PFSK-1 (cell line): ENCODE results near the gene CEP68.
A peak's percentile ranks its signal among the peaks of the same experiment; 100 is the strongest.

Experiments used
- FOXP2 ChIP-seq: optimal IDR thresholded peaks from 2 replicates; pipeline ENCODE3; 2011; ENCODE audit warnings: borderline replicate concordance, control low read depth, inconsistent platforms; ENCODE audit not compliant: insufficient read depth; ENCODE audit errors: extremely low read length, extremely low read depth
- POLR2AphosphoS5 ChIP-seq: IDR thresholded peaks from 2 replicates; pipeline ENCODE4 v1.6.1; 2012; ENCODE audit warnings: low read depth, mild to moderate bottlenecking, control low read depth, low read length, moderate library complexity
- SIN3A ChIP-seq: IDR thresholded peaks from 2 replicates; pipeline ENCODE4 v1.6.1; 2012; ENCODE audit warnings: mild to moderate bottlenecking, low read length, moderate library complexity, borderline replicate concordance; ENCODE audit not compliant: insufficient read depth
- TAF1 ChIP-seq: IDR thresholded peaks from 2 replicates; pipeline ENCODE4 v1.6.1; 2012; ENCODE audit warnings: low read length, control low read depth, borderline replicate concordance; ENCODE audit not compliant: insufficient read depth
- TF ChIP-seq, protein P1 (sequence below), 2 experiments: IDR thresholded peaks; 2 replicates each; pipeline versions ENCODE4 v1.6.1 to v1.8.0; 2011 to 2012; ENCODE audit warnings: low read depth in 2 of 2, low read length in 2 of 2, control low read depth in 1 of 2, inconsistent platforms in 1 of 2, mild to moderate bottlenecking in 1 of 2, moderate library complexity in 1 of 2; ENCODE audit not compliant: insufficient read depth in 1 of 2

The CEP68 gene

GRCh38 chr2:65075176-65075575 is 19.0 kb downstream of the CEP68 start:
- TF ChIP-seq POLR2AphosphoS5 (no peak), FOXP2 (no peak), TAF1 (no peak), SIN3A (no peak)
- TF ChIP-seq, protein P1, sequence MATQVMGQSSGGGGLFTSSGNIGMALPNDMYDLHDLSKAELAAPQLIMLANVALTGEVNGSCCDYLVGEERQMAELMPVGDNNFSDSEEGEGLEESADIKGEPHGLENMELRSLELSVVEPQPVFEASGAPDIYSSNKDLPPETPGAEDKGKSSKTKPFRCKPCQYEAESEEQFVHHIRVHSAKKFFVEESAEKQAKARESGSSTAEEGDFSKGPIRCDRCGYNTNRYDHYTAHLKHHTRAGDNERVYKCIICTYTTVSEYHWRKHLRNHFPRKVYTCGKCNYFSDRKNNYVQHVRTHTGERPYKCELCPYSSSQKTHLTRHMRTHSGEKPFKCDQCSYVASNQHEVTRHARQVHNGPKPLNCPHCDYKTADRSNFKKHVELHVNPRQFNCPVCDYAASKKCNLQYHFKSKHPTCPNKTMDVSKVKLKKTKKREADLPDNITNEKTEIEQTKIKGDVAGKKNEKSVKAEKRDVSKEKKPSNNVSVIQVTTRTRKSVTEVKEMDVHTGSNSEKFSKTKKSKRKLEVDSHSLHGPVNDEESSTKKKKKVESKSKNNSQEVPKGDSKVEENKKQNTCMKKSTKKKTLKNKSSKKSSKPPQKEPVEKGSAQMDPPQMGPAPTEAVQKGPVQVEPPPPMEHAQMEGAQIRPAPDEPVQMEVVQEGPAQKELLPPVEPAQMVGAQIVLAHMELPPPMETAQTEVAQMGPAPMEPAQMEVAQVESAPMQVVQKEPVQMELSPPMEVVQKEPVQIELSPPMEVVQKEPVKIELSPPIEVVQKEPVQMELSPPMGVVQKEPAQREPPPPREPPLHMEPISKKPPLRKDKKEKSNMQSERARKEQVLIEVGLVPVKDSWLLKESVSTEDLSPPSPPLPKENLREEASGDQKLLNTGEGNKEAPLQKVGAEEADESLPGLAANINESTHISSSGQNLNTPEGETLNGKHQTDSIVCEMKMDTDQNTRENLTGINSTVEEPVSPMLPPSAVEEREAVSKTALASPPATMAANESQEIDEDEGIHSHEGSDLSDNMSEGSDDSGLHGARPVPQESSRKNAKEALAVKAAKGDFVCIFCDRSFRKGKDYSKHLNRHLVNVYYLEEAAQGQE (IDR thresholded peaks at IDR 0.05; ENCODE audit: insufficient read depth in 1 of 2, low read depth in 2 of 2, low read length in 2 of 2), result no peak

DNA sequence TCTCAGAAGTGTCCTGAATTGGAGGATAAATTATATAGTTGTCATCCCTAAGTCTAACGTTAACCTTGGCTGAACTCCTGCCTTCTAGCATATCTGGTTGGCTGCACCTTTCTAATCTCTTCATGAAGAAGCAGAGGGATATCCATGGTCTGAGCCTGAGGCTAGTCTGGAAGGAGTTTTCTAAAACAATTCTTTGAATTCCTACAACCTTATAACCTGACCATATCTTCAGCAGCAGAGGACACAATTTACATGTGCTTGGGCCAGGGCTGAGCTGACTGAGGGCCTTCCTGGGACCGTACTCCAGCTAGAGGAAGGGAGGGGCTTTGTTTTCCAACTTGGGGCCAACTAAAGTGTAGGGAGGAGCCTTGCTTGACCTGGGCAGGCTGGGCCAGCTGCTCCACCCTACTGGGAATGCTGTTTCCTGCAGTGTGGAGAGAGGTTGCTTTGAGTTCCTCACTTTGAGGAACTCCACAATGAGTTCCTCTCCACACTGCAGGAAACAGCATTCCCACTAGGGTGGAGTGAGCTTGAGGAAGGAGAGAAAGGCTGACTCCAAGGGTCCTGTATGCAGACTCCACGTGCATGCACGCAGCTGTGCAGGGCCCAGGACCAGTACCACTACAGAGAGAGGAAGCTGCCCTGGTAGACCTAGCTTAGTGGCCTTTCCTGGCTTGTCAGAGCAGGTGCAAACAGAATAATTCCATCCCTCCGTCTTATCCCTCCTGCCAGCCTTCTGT is 19.6 kb downstream of the CEP68 start:
- 0 out of 2 replicates have a peak, but pooled peaks have one; percentile 24 for TF ChIP-seq TAF1
- no peak for TF ChIP-seq SIN3A
- TF ChIP-seq, protein P1 (IDR thresholded peaks at IDR 0.05; ENCODE audit: insufficient read depth in 1 of 2, low read depth in 2 of 2, low read length in 2 of 2), result peak in 1 of 2 experiments; percentile 35; a peak in 1 of 4 replicates
- no peak; the same call in 1 of the 2 replicates for TF ChIP-seq POLR2AphosphoS5
- no peak for TF ChIP-seq FOXP2

- no peak for TF ChIP-seq TAF1
- no peak for TF ChIP-seq SIN3A
- TF ChIP-seq, protein P1 (IDR thresholded peaks at IDR 0.05; ENCODE audit: insufficient read depth in 1 of 2, low read depth in 2 of 2, low read length in 2 of 2), result no peak
- no peak for TF ChIP-seq FOXP2
- TF ChIP-seq POLR2AphosphoS5, result no peak
These were observed 20.1 kb downstream of the CEP68 start for GRCh38 chr2:65076345-65076710.

DNA sequence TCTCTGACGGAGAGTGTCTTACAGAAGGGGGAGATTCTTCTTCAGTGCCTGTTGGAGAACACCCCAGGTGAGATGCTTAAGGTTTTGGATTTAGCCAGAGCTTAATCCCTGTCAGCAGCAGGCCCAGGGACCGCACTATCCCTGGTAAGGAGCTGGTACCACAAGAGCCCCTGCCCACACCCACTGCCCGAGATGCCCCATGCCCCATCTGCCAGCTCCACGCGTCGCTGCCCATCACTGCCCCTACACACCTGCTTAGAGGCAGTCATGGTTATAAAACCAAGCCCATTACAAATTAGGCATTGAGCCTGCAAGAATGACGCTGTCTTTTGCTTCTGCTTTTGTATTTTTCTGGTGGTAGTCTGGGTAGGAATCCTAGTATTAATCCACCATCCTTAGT is 21.7 kb downstream of the CEP68 start:
- TF ChIP-seq SIN3A, result no peak
- TF ChIP-seq TAF1, result no peak
- TF ChIP-seq FOXP2, result no peak
- TF ChIP-seq, protein P1 (IDR thresholded peaks at IDR 0.05; ENCODE audit: insufficient read depth in 1 of 2, low read depth in 2 of 2, low read length in 2 of 2), result no peak
- TF ChIP-seq POLR2AphosphoS5, result no peak

DNA sequence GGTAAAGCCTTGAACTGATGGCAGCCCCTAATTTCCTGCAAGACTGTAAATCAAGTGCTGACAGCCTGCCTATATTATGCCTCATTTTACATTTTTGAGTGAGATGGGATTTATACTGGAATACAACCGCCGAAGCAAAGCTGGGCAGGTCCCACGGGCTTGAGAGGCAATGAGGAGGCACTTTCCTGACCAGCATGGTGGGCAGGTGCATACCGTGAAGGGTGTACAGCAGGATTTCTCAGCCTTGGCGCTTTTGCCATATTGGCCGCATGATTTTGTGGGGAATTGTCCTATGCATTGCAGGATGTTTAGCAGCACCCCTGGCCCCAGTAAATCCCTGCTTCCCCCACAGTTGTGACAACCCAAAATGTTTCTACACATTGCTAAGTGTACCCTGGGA is 22.8 kb downstream of the CEP68 start:
- TF ChIP-seq, protein P1 (IDR thresholded peaks at IDR 0.05; ENCODE audit: insufficient read depth in 1 of 2, low read depth in 2 of 2, low read length in 2 of 2), result no peak
- TF ChIP-seq TAF1 (no peak), POLR2AphosphoS5 (no peak), FOXP2 (no peak), SIN3A (no peak)
